Measurements from ENCODE around the gene CEP112. TPM values are rescaled to one million over a fixed set of nuclear protein-coding genes. Genes with fewer than 3 reads are reported as not detected.

The CEP112 gene
- polyA plus RNA-seq, 1 donor: 4.4 TPM

GRCh38 chr17:65917560-65917959, 274.4 kb downstream of the CEP112 start:
- Histone ChIP-seq H3K36me3 (ENCODE audit: control insufficient read depth, insufficient read depth, low read length) (no peaks in the 10 kb centered on the region), H3K4me1 (ENCODE audit: control insufficient read depth, insufficient read depth, low read length) (no peaks in the 10 kb centered on the region), H3K27ac (ENCODE audit: low read length) (no peak overlapping the region), H3K9me3 (ENCODE audit: control insufficient read depth, low read depth, low read length) (no peaks in the 10 kb centered on the region), H3K27me3 (ENCODE audit: control insufficient read depth, insufficient read depth, low read length) (no peaks in the 10 kb centered on the region), H3K4me3 (ENCODE audit: low read length) (no peak overlapping the region)
- WGBS (ENCODE audit: insufficient coverage, low lambda C conversion rate): no CpG with 5 or more reads among the region's 6 CpGs
- no peak for DNase-seq

GRCh38 chr17:65916425-65916824, 275.5 kb downstream of the CEP112 start:
- no peaks in the 10 kb centered on the region for H3K36me3 ChIP-seq (ENCODE audit: control insufficient read depth, insufficient read depth, low read length)
- no peaks in the 10 kb centered on the region for H3K27me3 ChIP-seq (ENCODE audit: control insufficient read depth, insufficient read depth, low read length)
- H3K27ac ChIP-seq (ENCODE audit: low read length): no peak overlapping the region
- no peaks in the 10 kb centered on the region for H3K4me1 ChIP-seq (ENCODE audit: control insufficient read depth, insufficient read depth, low read length)
- DNase-seq: no peak
- no peak overlapping the region for H3K4me3 ChIP-seq (ENCODE audit: low read length)
- no CpG with 5 or more reads among the region's 2 CpGs for WGBS (ENCODE audit: insufficient coverage, low lambda C conversion rate)
- no peaks in the 10 kb centered on the region for H3K9me3 ChIP-seq (ENCODE audit: control insufficient read depth, low read depth, low read length)

- Histone ChIP-seq H3K4me3 (ENCODE audit: low read length) (no peak overlapping the region), H3K9me3 (ENCODE audit: control insufficient read depth, low read depth, low read length) (no peaks in the 10 kb centered on the region), H3K27ac (ENCODE audit: low read length) (no peak overlapping the region), H3K27me3 (ENCODE audit: control insufficient read depth, insufficient read depth, low read length) (no peaks in the 10 kb centered on the region), H3K36me3 (ENCODE audit: control insufficient read depth, insufficient read depth, low read length) (no peaks in the 10 kb centered on the region), H3K4me1 (ENCODE audit: control insufficient read depth, insufficient read depth, low read length) (no peaks in the 10 kb centered on the region)
- WGBS (ENCODE audit: insufficient coverage, low lambda C conversion rate): 83% methylated on average over 1 of the region's 5 CpGs
- no peak for DNase-seq
Observed at GRCh38 chr17:65914784-65915342, 277.1 kb downstream of the CEP112 start.

- Histone ChIP-seq H3K9me3 (ENCODE audit: control insufficient read depth, low read depth, low read length) (no peaks in the 10 kb centered on the region), H3K4me3 (ENCODE audit: low read length) (no peak overlapping the region), H3K27ac (ENCODE audit: low read length) (no peak overlapping the region), H3K4me1 (ENCODE audit: control insufficient read depth, insufficient read depth, low read length) (no peaks in the 10 kb centered on the region), H3K27me3 (ENCODE audit: control insufficient read depth, insufficient read depth, low read length) (no peaks in the 10 kb centered on the region), H3K36me3 (ENCODE audit: control insufficient read depth, insufficient read depth, low read length) (no peaks in the 10 kb centered on the region)
- DNase-seq: no peak
- 100% methylated on average over 1 of the region's 4 CpGs for WGBS (ENCODE audit: insufficient coverage, low lambda C conversion rate)
Observed at GRCh38 chr17:65913326-65913850, 278.5 kb downstream of the CEP112 start.

GRCh38 chr17:65910836-65911235, 281.1 kb downstream of the CEP112 start:
- Histone ChIP-seq H3K9me3 (ENCODE audit: control insufficient read depth, low read depth, low read length) (no peaks in the 10 kb centered on the region), H3K4me3 (ENCODE audit: low read length) (no peak overlapping the region), H3K36me3 (ENCODE audit: control insufficient read depth, insufficient read depth, low read length) (no peaks in the 10 kb centered on the region), H3K4me1 (ENCODE audit: control insufficient read depth, insufficient read depth, low read length) (no peaks in the 10 kb centered on the region), H3K27ac (ENCODE audit: low read length) (no peak overlapping the region), H3K27me3 (ENCODE audit: control insufficient read depth, insufficient read depth, low read length) (no peaks in the 10 kb centered on the region)
- no peak for DNase-seq
- 88% methylated on average over 1 of the region's 1 CpG for WGBS (ENCODE audit: insufficient coverage, low lambda C conversion rate)

GRCh38 chr17:65902831-65903522, 289.0 kb downstream of the CEP112 start:
- 58% methylated on average over 4 of the region's 11 CpGs for WGBS (ENCODE audit: insufficient coverage, low lambda C conversion rate)
- H3K4me1 ChIP-seq (ENCODE audit: control insufficient read depth, insufficient read depth, low read length): no peaks in the 10 kb centered on the region
- no peaks in the 10 kb centered on the region for H3K9me3 ChIP-seq (ENCODE audit: control insufficient read depth, low read depth, low read length)
- H3K27me3 ChIP-seq (ENCODE audit: control insufficient read depth, insufficient read depth, low read length): no peaks in the 10 kb centered on the region
- H3K4me3 ChIP-seq (ENCODE audit: low read length): no peak overlapping the region
- no peak for DNase-seq
- no peaks in the 10 kb centered on the region for H3K36me3 ChIP-seq (ENCODE audit: control insufficient read depth, insufficient read depth, low read length)
- H3K27ac ChIP-seq (ENCODE audit: low read length): no peak overlapping the region

GRCh38 chr17:65902155-65902554, 289.8 kb downstream of the CEP112 start:
- no peaks in the 10 kb centered on the region for H3K9me3 ChIP-seq (ENCODE audit: control insufficient read depth, low read depth, low read length)
- no peaks in the 10 kb centered on the region for H3K36me3 ChIP-seq (ENCODE audit: control insufficient read depth, insufficient read depth, low read length)
- H3K4me3 ChIP-seq (ENCODE audit: low read length): no peak overlapping the region
- WGBS (ENCODE audit: insufficient coverage, low lambda C conversion rate): 93% methylated on average over 3 of the region's 10 CpGs
- DNase-seq: no peak
- H3K27ac ChIP-seq (ENCODE audit: low read length): no peak overlapping the region
- H3K4me1 ChIP-seq (ENCODE audit: control insufficient read depth, insufficient read depth, low read length): no peaks in the 10 kb centered on the region
- H3K27me3 ChIP-seq (ENCODE audit: control insufficient read depth, insufficient read depth, low read length): no peaks in the 10 kb centered on the region

- Histone ChIP-seq H3K9me3 (ENCODE audit: control insufficient read depth, low read depth, low read length) (no peaks in the 10 kb centered on the region), H3K27me3 (ENCODE audit: control insufficient read depth, insufficient read depth, low read length) (no peaks in the 10 kb centered on the region), H3K36me3 (ENCODE audit: control insufficient read depth, insufficient read depth, low read length) (no peaks in the 10 kb centered on the region), H3K4me3 (ENCODE audit: low read length) (no peak overlapping the region), H3K4me1 (ENCODE audit: control insufficient read depth, insufficient read depth, low read length) (no peaks in the 10 kb centered on the region), H3K27ac (ENCODE audit: low read length) (no peak overlapping the region)
- no peak for DNase-seq
Observed at GRCh38 chr17:65901394-65901793, 290.5 kb downstream of the CEP112 start.

GRCh38 chr17:65900216-65900615, 291.7 kb downstream of the CEP112 start:
- Histone ChIP-seq H3K27me3 (ENCODE audit: control insufficient read depth, insufficient read depth, low read length) (no peaks in the 10 kb centered on the region), H3K27ac (ENCODE audit: low read length) (no peak overlapping the region), H3K4me3 (ENCODE audit: low read length) (no peak overlapping the region), H3K9me3 (ENCODE audit: control insufficient read depth, low read depth, low read length) (no peaks in the 10 kb centered on the region), H3K4me1 (ENCODE audit: control insufficient read depth, insufficient read depth, low read length) (no peaks in the 10 kb centered on the region), H3K36me3 (ENCODE audit: control insufficient read depth, insufficient read depth, low read length) (no peaks in the 10 kb centered on the region)
- 100% methylated on average over 4 of the region's 6 CpGs for WGBS (ENCODE audit: insufficient coverage, low lambda C conversion rate)
- no peak for DNase-seq

- H3K27me3 ChIP-seq (ENCODE audit: control insufficient read depth, insufficient read depth, low read length): no peaks in the 10 kb centered on the region
- no peaks in the 10 kb centered on the region for H3K9me3 ChIP-seq (ENCODE audit: control insufficient read depth, low read depth, low read length)
- WGBS (ENCODE audit: insufficient coverage, low lambda C conversion rate): no CpG with 5 or more reads among the region's 3 CpGs
- no peak overlapping the region for H3K27ac ChIP-seq (ENCODE audit: low read length)
- no peaks in the 10 kb centered on the region for H3K4me1 ChIP-seq (ENCODE audit: control insufficient read depth, insufficient read depth, low read length)
- no peak for DNase-seq
- no peaks in the 10 kb centered on the region for H3K36me3 ChIP-seq (ENCODE audit: control insufficient read depth, insufficient read depth, low read length)
- no peak overlapping the region for H3K4me3 ChIP-seq (ENCODE audit: low read length)
Observed at GRCh38 chr17:65898651-65899050, 293.3 kb downstream of the CEP112 start.

- Histone ChIP-seq H3K4me3 (ENCODE audit: low read length) (no peak overlapping the region), H3K27ac (ENCODE audit: low read length) (no peak overlapping the region), H3K9me3 (ENCODE audit: control insufficient read depth, low read depth, low read length) (no peaks in the 10 kb centered on the region), H3K4me1 (ENCODE audit: control insufficient read depth, insufficient read depth, low read length) (no peaks in the 10 kb centered on the region), H3K27me3 (ENCODE audit: control insufficient read depth, insufficient read depth, low read length) (no peaks in the 10 kb centered on the region), H3K36me3 (ENCODE audit: control insufficient read depth, insufficient read depth, low read length) (no peaks in the 10 kb centered on the region)
- DNase-seq: no peak
Observed at GRCh38 chr17:65896889-65897288, 295.0 kb downstream of the CEP112 start.
